Measurements from ENCODE around the gene ZRSR2. TPM values are rescaled to one million over a fixed set of nuclear protein-coding genes. Genes with fewer than 3 reads are reported as not detected.

Gene ZRSR2
- total RNA-seq: 5.8 TPM

GRCh38 chrX:15789979-15790768 is at the start of gene ZRSR2:
Gene ZRSR2 (plus strand): TSS chrX:15790484. CDS start chrX:15790496, 12 bp downstream.

GRCh38 chrX:15854712-15855567 is 64.7 kb downstream of the ZRSR2 start, which contains the start of gene AP1S2:
Gene AP1S2 (minus strand): TSS chrX:15854813. CDS start chrX:15852524, 2,289 bp downstream.

Other genes starting within 250 kb of the ZRSR2 start
- not detected for gene ACE2, start 189.5 kb upstream of the ZRSR2 start, total RNA-seq
- 0.46 TPM for gene CLTRN, start 125.7 kb upstream of the ZRSR2 start, total RNA-seq
- gene CA5B, start 52.2 kb upstream of the ZRSR2 start, total RNA-seq: 5.8 TPM
- gene AP1S2, start 64.3 kb downstream of the ZRSR2 start, total RNA-seq: 120 TPM

Measured in diencephalon (tissue), 1 donor.